Liver (tissue), 9 donors: ENCODE results near the gene BCAS1. TPM values are rescaled to one million over a fixed set of nuclear protein-coding genes. Genes with fewer than 3 reads are reported as not detected.

ENCODE experiments used
- DNase-seq: peaks from one replicate; pipeline ENCODE4 v3.0.0-alpha.2; 2017; ENCODE audit warnings: low spot score
- H3K27ac ChIP-seq, 2 donors: one replicate each; pipeline ENCODE4 v1.7.0; 2013; ENCODE audit warnings: inconsistent platforms in 2 of 2, low read length in 2 of 2, control low read depth in 1 of 2, low read depth in 1 of 2, mild to moderate bottlenecking in 1 of 2
- H3K27me3 ChIP-seq, 4 donors: one replicate each; pipeline versions ENCODE4 v1.6.1 to v1.7.0; 2013; ENCODE audit warnings: low read length in 3 of 4, inconsistent platforms in 1 of 4, mild to moderate bottlenecking in 1 of 4, moderate library complexity in 1 of 4; ENCODE audit not compliant: control insufficient read depth in 4 of 4, insufficient read depth in 4 of 4
- H3K36me3 ChIP-seq, 4 donors: one replicate each; pipeline versions ENCODE4 v1.6.1 to v1.7.0; 2013; ENCODE audit warnings: low read length in 3 of 4, mild to moderate bottlenecking in 3 of 4, low read depth in 1 of 4, moderate library complexity in 1 of 4; ENCODE audit not compliant: control insufficient read depth in 4 of 4, insufficient read depth in 3 of 4
- H3K4me1 ChIP-seq, 4 donors: one replicate each; pipeline versions ENCODE4 v1.6.1 to v1.7.0; 2013; ENCODE audit warnings: low read length in 3 of 4, mild to moderate bottlenecking in 3 of 4, moderate library complexity in 1 of 4; ENCODE audit not compliant: control insufficient read depth in 4 of 4, insufficient read depth in 4 of 4
- H3K4me3 ChIP-seq, 3 donors: one replicate each; pipeline versions ENCODE4 v1.6.1 to v1.7.0; 2013; ENCODE audit warnings: low read length in 3 of 3, control low read depth in 1 of 3, low read depth in 1 of 3, mild to moderate bottlenecking in 1 of 3
- H3K9ac ChIP-seq, 2 donors: one replicate each; pipeline ENCODE4 v1.7.0; 2013; ENCODE audit warnings: low read length in 2 of 2, mild to moderate bottlenecking in 2 of 2, moderate library complexity in 2 of 2, control low read depth in 1 of 2, low read depth in 1 of 2
- H3K9me3 ChIP-seq, 4 donors: one replicate each; pipeline versions ENCODE4 v1.6.1 to v1.7.0; 2013; ENCODE audit warnings: low read length in 3 of 4; ENCODE audit not compliant: control insufficient read depth in 4 of 4
- ATF3 ChIP-seq: IDR thresholded peaks from 2 replicates; pipeline ENCODE4 v1.6.1; 2016; ENCODE audit warnings: antibody characterized with exemption
- CTCF ChIP-seq: fragments of 150-350 bp; IDR thresholded peaks from 2 replicates; pipeline ENCODE4 v1.5.1; 2017; ENCODE audit warnings: improper control_type of control experiment, low read depth, low read length; ENCODE audit not compliant: missing input control
- EGR1 ChIP-seq, 2 donors: IDR thresholded peaks; 2 replicates each; pipeline ENCODE4 v1.6.1; 2016 to 2018; ENCODE audit warnings: antibody characterized with exemption in 2 of 2, low read depth in 2 of 2
- FOXA1 ChIP-seq: IDR thresholded peaks from 2 replicates; pipeline ENCODE4 v1.6.1; 2016; ENCODE audit warnings: antibody characterized with exemption
- FOXA2 ChIP-seq: IDR thresholded peaks from 2 replicates; pipeline ENCODE4 v1.6.1; 2016; ENCODE audit warnings: antibody characterized with exemption
- GABPA ChIP-seq, 2 donors: IDR thresholded peaks in 1 of 2; conservative IDR thresholded peaks in 1 of 2; 2 replicates each; pipeline ENCODE4 v1.6.1; 2016; ENCODE audit warnings: antibody characterized with exemption in 2 of 2, mild to moderate bottlenecking in 1 of 2, moderate library complexity in 1 of 2
- HNF4A ChIP-seq, 2 donors: conservative IDR thresholded peaks; 2 replicates each; pipeline ENCODE4 v1.6.1; 2016; ENCODE audit warnings: antibody characterized with exemption in 2 of 2, mild to moderate bottlenecking in 2 of 2
- HNF4G ChIP-seq: IDR thresholded peaks from 2 replicates; pipeline ENCODE4 v1.6.1; 2016; ENCODE audit warnings: antibody characterized with exemption
- JUND ChIP-seq, 2 donors: IDR thresholded peaks; 2 replicates each; pipeline ENCODE4 v1.6.1; 2016; ENCODE audit warnings: antibody characterized with exemption in 2 of 2
- MAX ChIP-seq: IDR thresholded peaks from 2 replicates; pipeline ENCODE4 v1.6.1; 2016; ENCODE audit warnings: antibody characterized with exemption
- NR2F2 ChIP-seq: IDR thresholded peaks from 2 replicates; pipeline ENCODE4 v1.6.1; 2016; ENCODE audit warnings: antibody characterized with exemption
- RAD21 ChIP-seq, 2 donors: IDR thresholded peaks; 2 replicates each; pipeline ENCODE4 v1.6.1; 2016; ENCODE audit warnings: antibody characterized with exemption in 2 of 2, mild to moderate bottlenecking in 2 of 2
- REST ChIP-seq: IDR thresholded peaks from 2 replicates; pipeline ENCODE4 v1.6.1; 2016; ENCODE audit warnings: antibody characterized with exemption, mild to moderate bottlenecking
- RXRA ChIP-seq, 2 donors: IDR thresholded peaks; 2 replicates each; pipeline ENCODE4 v1.6.1; 2017 to 2018; ENCODE audit warnings: antibody characterized with exemption in 2 of 2, mild to moderate bottlenecking in 1 of 2
- SP1 ChIP-seq: IDR thresholded peaks from 2 replicates; pipeline ENCODE4 v1.6.1; 2018; ENCODE audit warnings: antibody characterized with exemption, mild to moderate bottlenecking
- TAF1 ChIP-seq: conservative IDR thresholded peaks from 2 replicates; pipeline ENCODE4 v1.6.1; 2016; ENCODE audit warnings: antibody characterized with exemption, mild to moderate bottlenecking
- YY1 ChIP-seq: IDR thresholded peaks from 2 replicates; pipeline ENCODE4 v1.6.1; 2016; ENCODE audit warnings: antibody characterized with exemption, mild to moderate bottlenecking
- ZBTB33 ChIP-seq: IDR thresholded peaks from 2 replicates; pipeline ENCODE4 v1.6.1; 2016; ENCODE audit warnings: antibody characterized with exemption
- WGBS: extraction: QIAGEN DNeasy Blood & Tissue Kit; methylation state at CpG from one replicate; pipeline ENCODE4 v1.1.7; 2013; 5-methylcytosine and 5-hydroxymethylcytosine counted together
- polyA plus RNA-seq, 2 donors: library from polyadenylated mRNA; stranded (reverse) in 1 of 2; unstranded in 1 of 2; fragments of 200-250 nt in 1 of 2; fragments of >200 nt in 1 of 2; fragmentation: Nextera tagmentation in 1 of 2; extraction: Ambion mirVana in 1 of 2; gene quantifications; one replicate each; pipeline versions ENCODE4 v1.2.1 to v1.2.3, GENCODE V29; 2013 to 2015
- total RNA-seq, 2 donors: library from RNA; depleted of rRNA; stranded (reverse); fragments of >200 nt; gene quantifications; one replicate each; pipeline ENCODE4 v1.2.3, GENCODE V29; 2014
- donor health status: healthy.
- donor health status: healthy.
- donor health status: healthy.
- donor health status: healthy.
- donor health status: healthy.

BCAS1 gene
- total and polyA plus RNA-seq, 4 donors: under 0.01 to 0.93 (median 0.04) TPM

- TF ChIP-seq REST (no peak), SP1 (no peak)
Measured at GRCh38 chr20:53952528-53953096, 117.8 kb downstream of the BCAS1 start (continued).

- Histone ChIP-seq H3K9me3 (no peaks in the 10 kb centered on the region), H3K4me1 (no peaks in the 10 kb centered on the region), H3K27ac (no peak overlapping the region), H3K36me3 (no peaks in the 10 kb centered on the region), H3K27me3 (no peaks in the 10 kb centered on the region), H3K9ac (no peak overlapping the region), H3K4me3 (no peak overlapping the region)
- WGBS: 79% methylated on average over 3 of the region's 3 CpGs
- TF ChIP-seq YY1: no peak
- TF ChIP-seq FOXA2: no peak
- no peak for TF ChIP-seq HNF4G
- TF ChIP-seq MAX: no peak
- TF ChIP-seq REST: no peak
- TF ChIP-seq RXRA (IDR thresholded peaks at IDR 0.05): no peak
- TF ChIP-seq EGR1 (IDR thresholded peaks at IDR 0.05; ENCODE audit: low read depth in 2 of 2): no peak
- no peak for TF ChIP-seq TAF1
- no peak for TF ChIP-seq HNF4A (conservative IDR thresholded peaks at IDR 0.05)
- TF ChIP-seq NR2F2: no peak
- no peak for TF ChIP-seq RAD21 (IDR thresholded peaks at IDR 0.05)
- TF ChIP-seq ATF3: no peak
- no peak for TF ChIP-seq GABPA (IDR thresholded peaks at IDR 0.05 in 1 of 2, conservative IDR thresholded peaks at IDR 0.05 in 1 of 2)
- TF ChIP-seq CTCF: no peak
- no peak for TF ChIP-seq ZBTB33
- no peak for TF ChIP-seq FOXA1
- TF ChIP-seq SP1: no peak
- no peak for TF ChIP-seq JUND (IDR thresholded peaks at IDR 0.05)
- DNase-seq: no peak
Measured at GRCh38 chr20:53950578-53950977, 119.8 kb downstream of the BCAS1 start.
